Measurements from ENCODE around the gene UCK1.
A peak's percentile ranks its signal among the peaks of the same experiment; 100 is the strongest.

Gene UCK1

GRCh38 chr9:131495785-131496184 lies 35.3 kb downstream of the UCK1 start:
- no peak for DNase-seq

- no peak for DNase-seq
Measured at GRCh38 chr9:131494296-131494870, 36.7 kb downstream of the UCK1 start.

GRCh38 chr9:131492070-131492469 lies 39.0 kb downstream of the UCK1 start:
- DNase-seq, result no peak

GRCh38 chr9:131491001-131491710 lies 39.9 kb downstream of the UCK1 start:
- no peak for DNase-seq

- no peak for DNase-seq
Measured at GRCh38 chr9:131490514-131490913, 40.5 kb downstream of the UCK1 start.

- DNase-seq, result no peak
Measured at GRCh38 chr9:131487621-131488031, 43.4 kb downstream of the UCK1 start.

GRCh38 chr9:131487001-131487400 lies 44.1 kb downstream of the UCK1 start:
- DNase-seq, result no peak

- DNase-seq, result peak; percentile 29 to 69
Measured at GRCh38 chr9:131485728-131486422, 45.2 kb downstream of the UCK1 start.

- DNase-seq, result no peak
Measured at GRCh38 chr9:131485206-131485605, 45.9 kb downstream of the UCK1 start.

- no peak for DNase-seq
Measured at GRCh38 chr9:131484560-131485185, 46.4 kb downstream of the UCK1 start.

GRCh38 chr9:131484051-131484445 lies 47.0 kb downstream of the UCK1 start:
- DNase-seq, result no peak

GRCh38 chr9:131483319-131484050 lies 47.6 kb downstream of the UCK1 start:
- DNase-seq, result no peak

GRCh38 chr9:131482343-131483006 lies 48.6 kb downstream of the UCK1 start:
- DNase-seq, result no peak

GRCh38 chr9:131481441-131482342 lies 49.4 kb downstream of the UCK1 start:
- DNase-seq, result no peak

- DNase-seq, result no peak
Measured at GRCh38 chr9:131480258-131480657, 50.8 kb downstream of the UCK1 start.

GRCh38 chr9:131478911-131479310 lies 52.2 kb downstream of the UCK1 start:
- DNase-seq, result no peak

- peak; percentile 25 to 31 for DNase-seq
Measured at GRCh38 chr9:131478421-131478868, 52.6 kb downstream of the UCK1 start.

- no peak for DNase-seq
Measured at GRCh38 chr9:131477816-131478419, 53.1 kb downstream of the UCK1 start.

- DNase-seq, result no peak
Measured at GRCh38 chr9:131477367-131477766, 53.7 kb downstream of the UCK1 start.

- DNase-seq, result no peak
Measured at GRCh38 chr9:131476777-131477345, 54.2 kb downstream of the UCK1 start.

Data from NCI-H2081 (cell line).